HepG2 (cell line): ENCODE data around the gene SIN3A. TPM values are rescaled to one million over a fixed set of nuclear protein-coding genes. Genes with fewer than 3 reads are reported as not detected.

Experiments
- ATAC-seq: fragments of 200-7000 bp; cut with Tn5 transposase; 3 replicates; pipeline ENCODE4 v1.9.1; 2020; ENCODE audit warnings: mild to moderate bottlenecking, moderate library complexity
- BruUV-seq: library from RNA; stranded (reverse); fragments of 400-500 nt; replicated peaks from 2 replicates; lab custom pipeline; 2021; lab: Mats Ljungman, UMichigan
- CTCF ChIA-PET: fragments of 300-600 bp; formaldehyde crosslinking; extraction: SDS; loops from one replicate; lab custom pipeline; 2021; ENCODE audit warnings: low total read pairs, inconsistent platforms, low intra/inter-chr PET ratio; lab: Yijun Ruan, JAX
- POLR2A ChIA-PET: fragments of 350-600 bp; sonication (Branson Sonifier 250); formaldehyde crosslinking; loops from one replicate; lab custom pipeline; 2020; ENCODE audit warnings: antibody characterized with exemption, inconsistent platforms; lab: Yijun Ruan, JAX
- DNase-seq: peaks from one replicate; pipeline ENCODE4 v3.0.0-alpha.2; 2015; ENCODE audit warnings: low spot score
- FAIRE-seq: peaks from 3 replicates; lab custom pipeline; 2011; peaks lifted over from hg19 to GRCh38; lab: Jason Lieb, UNC
- H2AFZ ChIP-seq: one replicate; pipeline ENCODE4 v1.6.1; 2011; ENCODE audit warnings: low read length, inconsistent platforms
- H3K27ac ChIP-seq: fragments of 300-600 bp; 3 replicates; pipeline ENCODE4 v1.8.0; 2011; ENCODE audit warnings: mixed run types, mild to moderate bottlenecking, mixed read lengths, low read length, inconsistent platforms; ENCODE audit not compliant: insufficient read depth; ENCODE audit errors: extremely low read length
- H3K27me3 ChIP-seq, 2 experiments: fragments of 200-600 bp in 1 of 2; 2 replicates in 1 of 2; 3 replicates in 1 of 2; pipeline versions ENCODE4 v1.6.0 to v1.8.0; 2011; ENCODE audit warnings: low read length in 2 of 2, mild to moderate bottlenecking in 2 of 2, moderate library complexity in 2 of 2, inconsistent platforms in 1 of 2; ENCODE audit not compliant: insufficient read depth in 2 of 2, control insufficient read depth in 1 of 2
- H3K36me3 ChIP-seq, 2 experiments: fragments of 200-600 bp in 1 of 2; replicated peaks in 1 of 2; 2 replicates in 1 of 2; 3 replicates in 1 of 2; pipeline versions ENCODE4 v1.5.1 to v1.8.0; 2011; ENCODE audit warnings: low read length in 2 of 2, inconsistent platforms in 1 of 2; ENCODE audit not compliant: insufficient read depth in 2 of 2, control insufficient read depth in 1 of 2
- H3K4me1 ChIP-seq: 2 replicates; pipeline ENCODE4 v1.5.1; 2012; ENCODE audit warnings: low read length, inconsistent platforms; ENCODE audit not compliant: insufficient read depth
- H3K4me2 ChIP-seq: 2 replicates; pipeline ENCODE4 v1.6.0; 2011; ENCODE audit warnings: low read depth, low read length, inconsistent platforms
- H3K4me3 ChIP-seq, 3 experiments: fragments of 200-600 bp in 1 of 3; sonication (generic), shearing (Covaris generic) in 1 of 3; replicated peaks in 1 of 3; 2 replicates each; pipeline ENCODE4 v1.5.1; 2011 to 2016; ENCODE audit warnings: low read length in 3 of 3, inconsistent platforms in 2 of 3, low read depth in 2 of 3, mild to moderate bottlenecking in 2 of 3, control low read depth in 1 of 3, mixed read lengths in 1 of 3; ENCODE audit not compliant: insufficient read depth in 1 of 3
- H3K79me2 ChIP-seq: one replicate; pipeline ENCODE4 v1.6.1; 2011; ENCODE audit warnings: low read length, inconsistent platforms; ENCODE audit not compliant: insufficient read depth
- H3K9ac ChIP-seq: 2 replicates; pipeline ENCODE4 v1.6.0; 2011; ENCODE audit warnings: mild to moderate bottlenecking, low read depth, low read length, inconsistent platforms; ENCODE audit not compliant: insufficient read depth
- H3K9me3 ChIP-seq: 2 replicates; pipeline ENCODE4 v1.5.1; 2012; ENCODE audit warnings: mild to moderate bottlenecking, low read length
- H4K20me1 ChIP-seq: 2 replicates; pipeline ENCODE4 v1.6.0; 2011; ENCODE audit warnings: inconsistent platforms, mild to moderate bottlenecking, low read length, moderate library complexity; ENCODE audit not compliant: insufficient read depth
- CCDC6 ChIP-seq: sonication (generic); formaldehyde crosslinking; IDR thresholded peaks from 2 replicates; pipeline ENCODE4 v1.8.1; 2022; ENCODE audit warnings: mild to moderate bottlenecking, missing genetic modification reagents, moderate library complexity
- GTF3A ChIP-seq: sonication (generic); formaldehyde crosslinking; conservative IDR thresholded peaks from 2 replicates; pipeline ENCODE4 v1.4.0; 2020; ENCODE audit warnings: mild to moderate bottlenecking, missing genetic modification reagents
- HOXA7 ChIP-seq: sonication (generic); formaldehyde crosslinking; IDR thresholded peaks from 2 replicates; pipeline ENCODE4 v1.8.1; 2022; ENCODE audit warnings: mild to moderate bottlenecking, missing genetic modification reagents, moderate library complexity
- PHB2 ChIP-seq: fragments of 450-650 bp; IDR thresholded peaks from 2 replicates; pipeline ENCODE4 v1.6.1; 2018; ENCODE audit not compliant: partially characterized antibody
- PHF8 ChIP-seq: sonication (generic); formaldehyde crosslinking; IDR thresholded peaks from 2 replicates; pipeline ENCODE4 v1.5.0; 2020; ENCODE audit warnings: missing genetic modification reagents
- RFX1 ChIP-seq: fragments of 450-650 bp; IDR thresholded peaks from 2 replicates; pipeline ENCODE4 v1.6.1; 2017
- SIN3A ChIP-seq: IDR thresholded peaks from 2 replicates; pipeline ENCODE4 v1.6.1; 2011; ENCODE audit warnings: low read depth, mild to moderate bottlenecking, control low read depth, low read length, borderline replicate concordance
- TBL1XR1 ChIP-seq: fragments of 150-350 bp; IDR thresholded peaks from 2 replicates; pipeline ENCODE4 v1.6.1; 2014; ENCODE audit warnings: borderline replicate concordance, low read length; ENCODE audit not compliant: partially characterized antibody
- TEAD3 ChIP-seq: optimal IDR thresholded peaks from 2 replicates; pipeline ENCODE3; 2016; ENCODE audit warnings: borderline replicate concordance
- ZKSCAN1 ChIP-seq: fragments of 150-350 bp; IDR thresholded peaks from 2 replicates; pipeline ENCODE4 v1.6.1; 2014; ENCODE audit warnings: low read length
- ZMAT3 ChIP-seq: sonication (generic); formaldehyde crosslinking; conservative IDR thresholded peaks from 2 replicates; pipeline ENCODE4 v1.7.0; 2021; ENCODE audit warnings: missing genetic modification reagents
- ZNF232 ChIP-seq: sonication (generic); formaldehyde crosslinking; IDR thresholded peaks from 2 replicates; pipeline ENCODE4 v1.4.0; 2020; ENCODE audit warnings: missing genetic modification reagents, borderline replicate concordance
- ZNF547 ChIP-seq: sonication (generic); formaldehyde crosslinking; IDR thresholded peaks from 2 replicates; pipeline ENCODE4 v1.5.1; 2020; ENCODE audit warnings: mild to moderate bottlenecking, missing genetic modification reagents
- ZNF839 ChIP-seq: sonication (generic); formaldehyde crosslinking; IDR thresholded peaks from 2 replicates; pipeline ENCODE4 v1.4.0; 2020; ENCODE audit warnings: missing genetic modification reagents, mild to moderate bottlenecking, borderline replicate concordance
- WGBS: methylation state at CpG from one replicate; pipeline ENCODE4 v1.1.6; 2017; ENCODE audit warnings: low lambda C conversion rate; 5-methylcytosine and 5-hydroxymethylcytosine counted together
- in situ Hi-C: cut with HindIII; loops from 2 replicates; pipeline ENCODE4 v1.10.0; 2017; ENCODE audit warnings: low pct_unique_long_range_greater_than_20kb; ENCODE audit not compliant: extremely low pct_ligation_motif_present
- intact Hi-C: fragments of 100-400 bp; cut with micrococcal nuclease; formaldehyde crosslinking; loops from one replicate; pipeline ENCODE4 v1.10.0; 2022; ENCODE audit not compliant: unreplicated experiment
- polyA plus RNA-seq, 8 experiments: library from polyadenylated mRNA; depleted of rRNA in 3 of 8; stranded (reverse) in 7 of 8; unstranded in 1 of 8; fragments of >200 nt; fragmentation: Illumina TruSeq in 4 of 8; extraction: Trizol in 4 of 8; gene quantifications; 2 replicates each; pipeline versions ENCODE4 v1.2.1 to v1.2.3, GENCODE V29; 2011 to 2016; ENCODE audit warnings: low read depth in 4 of 8, missing spikeins in 1 of 8, mixed read lengths in 1 of 8; ENCODE audit not compliant: insufficient read depth in 1 of 8
- total RNA-seq, 5 experiments: library from RNA; depleted of rRNA; stranded (reverse); fragments of >200 nt; fragmentation: Illumina TruSeq; extraction: Trizol; gene quantifications; 2 replicates each; pipeline ENCODE4 v1.2.3, GENCODE V29; 2016; ENCODE audit warnings: low read depth in 1 of 5
- TF ChIP-seq, protein P1 (sequence below): sonication (generic); formaldehyde crosslinking; IDR thresholded peaks from 2 replicates; pipeline ENCODE4 v1.5.0; 2020; ENCODE audit warnings: mild to moderate bottlenecking, missing genetic modification reagents
- TF ChIP-seq, protein P2 (sequence below): conservative IDR thresholded peaks from 2 replicates; pipeline ENCODE4 v1.6.1; 2018; ENCODE audit warnings: missing genetic modification reagents
- TF ChIP-seq, protein P3 (sequence below): sonication (generic); formaldehyde crosslinking; conservative IDR thresholded peaks from 2 replicates; pipeline ENCODE4 v1.4.0; 2020; ENCODE audit warnings: missing genetic modification reagents
- TF ChIP-seq, protein P4 (sequence below): sonication (generic); formaldehyde crosslinking; IDR thresholded peaks from 2 replicates; pipeline ENCODE4 v1.4.0; 2020; ENCODE audit warnings: mild to moderate bottlenecking, missing genetic modification reagents, borderline replicate concordance

Gene SIN3A
- total and polyA plus RNA-seq, 2 of the 13 experiments (the other 11 are each of a cell fraction or from before 2014, with no cell fraction given): 16.1 to 28.1 TPM

DNA sequence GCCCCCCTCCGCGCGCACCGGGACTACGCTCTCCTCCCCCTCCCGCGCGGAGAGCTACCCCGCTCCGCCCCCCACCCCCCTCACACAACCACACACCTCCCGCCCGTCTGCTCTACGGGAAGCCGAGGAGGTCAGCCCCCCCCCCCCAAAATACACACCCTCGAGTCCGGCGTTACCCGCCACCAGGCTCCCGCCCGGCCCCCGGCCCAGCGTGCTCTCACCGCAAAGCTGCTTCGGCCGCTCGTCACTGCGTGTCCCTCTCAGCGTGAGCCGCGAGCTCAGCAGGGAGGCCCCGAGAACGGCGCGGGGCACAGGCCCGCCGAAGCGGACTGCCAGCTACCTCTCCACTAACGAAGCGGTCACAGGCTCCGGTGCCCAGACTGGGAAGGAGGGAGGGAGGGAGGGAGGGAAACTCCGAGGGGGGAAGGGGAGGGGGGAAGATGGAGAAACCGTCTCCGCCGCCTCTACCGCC, 252 bp downstream of the SIN3A start:
- Histone ChIP-seq H4K20me1 (peaks cover 35% of the 10 kb centered on the region), H3K9ac (peak overlapping the region; percentile 87), H3K4me2 (peak overlapping the region; percentile 57), H2AFZ (no peak overlapping the region), H3K27me3 (no peaks in the 10 kb centered on the region; a peak in 1 of 5 replicates), H3K79me2 (peaks cover 50% of the 10 kb centered on the region), H3K4me1 (peaks cover 24% of the 10 kb centered on the region), H3K9me3 (no peaks in the 10 kb centered on the region), H3K36me3 (peaks cover 0 to 13% of the 10 kb centered on the region in 2 experiments; a peak in 3 of 5 replicates), H3K4me3 (peak overlapping the region; percentile 84 to 94 (median 88)), H3K27ac (peak overlapping the region; percentile 91)
- no peak for DNase-seq
- no peak for ATAC-seq
- intact Hi-C loops: loop anchor here (1.0 to 5.0 kb wide), 3 partner anchors 84 to 408 kb away; partner anchors contain the start of genes MAN2C1 and SNUPN
- no TSS peak for BruUV-seq
- WGBS: 0% methylated on average over 26 of the region's 45 CpGs
- no peak for FAIRE-seq
- ChIA-PET POLR2A (interaction anchor here (0.6 to 7.8 kb wide), 12 partner anchors 10 to 1818 kb away, joined by 3 to 185 read pairs (median 6); partner anchors contain the start of genes IMP3, MAN2C1, NEIL1 and NPTN), CTCF (no interaction called here)
- in situ Hi-C loops: loop anchor here (5.0 kb wide), 1 partner anchor 84 kb away; the partner anchor contains the start of gene MAN2C1
- TF ChIP-seq ZNF232 (CRISPR knock-in tag) (peak; percentile 22; the same call in 1 of the 2 replicates), PHB2 (no peak), ZKSCAN1 (no peak), TEAD3 (CRISPR knock-in tag) (no peak), GTF3A (no peak), RFX1 (no peak), CCDC6 (CRISPR knock-in tag) (0 out of 2 replicates have a peak, but pooled peaks have one; percentile 42), ZMAT3 (CRISPR knock-in tag) (0 out of 2 replicates have a peak, but pooled peaks have one; percentile 37), SIN3A (peak; percentile 38; the same call in 1 of the 2 replicates), ZNF547 (CRISPR knock-in tag) (no peak), PHF8 (CRISPR knock-in tag) (peak; percentile 39), HOXA7 (CRISPR knock-in tag) (no peak), ZNF839 (CRISPR knock-in tag) (no peak), TBL1XR1 (no peak)
- TF ChIP-seq, protein P1, sequence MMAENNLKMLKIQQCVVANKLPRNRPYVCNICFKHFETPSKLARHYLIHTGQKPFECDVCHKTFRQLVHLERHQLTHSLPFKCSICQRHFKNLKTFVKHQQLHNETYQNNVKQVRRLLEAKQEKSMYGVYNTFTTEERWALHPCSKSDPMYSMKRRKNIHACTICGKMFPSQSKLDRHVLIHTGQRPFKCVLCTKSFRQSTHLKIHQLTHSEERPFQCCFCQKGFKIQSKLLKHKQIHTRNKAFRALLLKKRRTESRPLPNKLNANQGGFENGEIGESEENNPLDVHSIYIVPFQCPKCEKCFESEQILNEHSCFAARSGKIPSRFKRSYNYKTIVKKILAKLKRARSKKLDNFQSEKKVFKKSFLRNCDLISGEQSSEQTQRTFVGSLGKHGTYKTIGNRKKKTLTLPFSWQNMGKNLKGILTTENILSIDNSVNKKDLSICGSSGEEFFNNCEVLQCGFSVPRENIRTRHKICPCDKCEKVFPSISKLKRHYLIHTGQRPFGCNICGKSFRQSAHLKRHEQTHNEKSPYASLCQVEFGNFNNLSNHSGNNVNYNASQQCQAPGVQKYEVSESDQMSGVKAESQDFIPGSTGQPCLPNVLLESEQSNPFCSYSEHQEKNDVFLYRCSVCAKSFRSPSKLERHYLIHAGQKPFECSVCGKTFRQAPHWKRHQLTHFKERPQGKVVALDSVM (CRISPR knock-in tag): no peak
- TF ChIP-seq, protein P2, sequence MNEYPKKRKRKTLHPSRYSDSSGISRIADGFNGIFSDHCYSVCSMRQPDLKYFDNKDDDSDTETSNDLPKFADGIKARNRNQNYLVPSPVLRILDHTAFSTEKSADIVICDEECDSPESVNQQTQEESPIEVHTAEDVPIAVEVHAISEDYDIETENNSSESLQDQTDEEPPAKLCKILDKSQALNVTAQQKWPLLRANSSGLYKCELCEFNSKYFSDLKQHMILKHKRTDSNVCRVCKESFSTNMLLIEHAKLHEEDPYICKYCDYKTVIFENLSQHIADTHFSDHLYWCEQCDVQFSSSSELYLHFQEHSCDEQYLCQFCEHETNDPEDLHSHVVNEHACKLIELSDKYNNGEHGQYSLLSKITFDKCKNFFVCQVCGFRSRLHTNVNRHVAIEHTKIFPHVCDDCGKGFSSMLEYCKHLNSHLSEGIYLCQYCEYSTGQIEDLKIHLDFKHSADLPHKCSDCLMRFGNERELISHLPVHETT (CRISPR knock-in tag): 0 out of 2 replicates have a peak, but pooled peaks have one; percentile 7
- TF ChIP-seq, protein P3, sequence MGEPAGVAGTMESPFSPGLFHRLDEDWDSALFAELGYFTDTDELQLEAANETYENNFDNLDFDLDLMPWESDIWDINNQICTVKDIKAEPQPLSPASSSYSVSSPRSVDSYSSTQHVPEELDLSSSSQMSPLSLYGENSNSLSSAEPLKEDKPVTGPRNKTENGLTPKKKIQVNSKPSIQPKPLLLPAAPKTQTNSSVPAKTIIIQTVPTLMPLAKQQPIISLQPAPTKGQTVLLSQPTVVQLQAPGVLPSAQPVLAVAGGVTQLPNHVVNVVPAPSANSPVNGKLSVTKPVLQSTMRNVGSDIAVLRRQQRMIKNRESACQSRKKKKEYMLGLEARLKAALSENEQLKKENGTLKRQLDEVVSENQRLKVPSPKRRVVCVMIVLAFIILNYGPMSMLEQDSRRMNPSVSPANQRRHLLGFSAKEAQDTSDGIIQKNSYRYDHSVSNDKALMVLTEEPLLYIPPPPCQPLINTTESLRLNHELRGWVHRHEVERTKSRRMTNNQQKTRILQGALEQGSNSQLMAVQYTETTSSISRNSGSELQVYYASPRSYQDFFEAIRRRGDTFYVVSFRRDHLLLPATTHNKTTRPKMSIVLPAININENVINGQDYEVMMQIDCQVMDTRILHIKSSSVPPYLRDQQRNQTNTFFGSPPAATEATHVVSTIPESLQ (CRISPR knock-in tag): no peak
- TF ChIP-seq, protein P4, sequence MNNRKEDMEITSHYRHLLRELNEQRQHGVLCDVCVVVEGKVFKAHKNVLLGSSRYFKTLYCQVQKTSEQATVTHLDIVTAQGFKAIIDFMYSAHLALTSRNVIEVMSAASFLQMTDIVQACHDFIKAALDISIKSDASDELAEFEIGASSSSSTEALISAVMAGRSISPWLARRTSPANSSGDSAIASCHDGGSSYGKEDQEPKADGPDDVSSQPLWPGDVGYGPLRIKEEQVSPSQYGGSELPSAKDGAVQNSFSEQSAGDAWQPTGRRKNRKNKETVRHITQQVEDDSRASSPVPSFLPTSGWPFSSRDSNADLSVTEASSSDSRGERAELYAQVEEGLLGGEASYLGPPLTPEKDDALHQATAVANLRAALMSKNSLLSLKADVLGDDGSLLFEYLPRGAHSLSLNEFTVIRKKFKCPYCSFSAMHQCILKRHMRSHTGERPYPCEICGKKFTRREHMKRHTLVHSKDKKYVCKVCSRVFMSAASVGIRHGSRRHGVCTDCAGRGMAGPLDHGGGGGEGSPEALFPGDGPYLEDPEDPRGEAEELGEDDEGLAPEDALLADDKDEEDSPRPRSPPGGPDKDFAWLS (CRISPR knock-in tag): no peak
